NCI-H226 (cell line): Measurements from ENCODE around the gene SAP30L.
A peak's percentile ranks its signal among the peaks of the same experiment; 100 is the strongest.

Experiments used
- DNase-seq: peaks from one replicate; pipeline ENCODE4 v3.0.0-alpha.2; 2015

The SAP30L gene

GRCh38 chr5:154422298-154422697, 23.5 kb upstream of the SAP30L start:
- no peak for DNase-seq

GRCh38 chr5:154428208-154428607, 17.6 kb upstream of the SAP30L start:
- no peak for DNase-seq

- DNase-seq: no peak
Observed at GRCh38 chr5:154429341-154429740, 16.5 kb upstream of the SAP30L start.

- no peak for DNase-seq
Observed at GRCh38 chr5:154430466-154430865, 15.3 kb upstream of the SAP30L start.

- DNase-seq: no peak
Observed at GRCh38 chr5:154430961-154431630, 14.7 kb upstream of the SAP30L start.

GRCh38 chr5:154435226-154435625, 10.6 kb upstream of the SAP30L start:
- DNase-seq: no peak

GRCh38 chr5:154437281-154437965, 8.4 kb upstream of the SAP30L start:
- DNase-seq: no peak

- DNase-seq: no peak
Observed at GRCh38 chr5:154440540-154440939, 5.3 kb upstream of the SAP30L start.

- no peak for DNase-seq
Observed at GRCh38 chr5:154442801-154443200, 3.0 kb upstream of the SAP30L start.

- no peak for DNase-seq
Observed at GRCh38 chr5:154444556-154445421, 1.0 kb upstream of the SAP30L start.

- DNase-seq: peak; percentile 23
Observed at GRCh38 chr5:154446195-154447088, 645 bp downstream of the SAP30L start.

- DNase-seq: no peak
Observed at GRCh38 chr5:154447089-154447725, 1.4 kb downstream of the SAP30L start.

GRCh38 chr5:154449786-154450185, 4.0 kb downstream of the SAP30L start:
- DNase-seq: no peak

GRCh38 chr5:154451957-154452356, 6.2 kb downstream of the SAP30L start:
- DNase-seq: no peak

GRCh38 chr5:154455585-154455984, 9.8 kb downstream of the SAP30L start:
- no peak for DNase-seq

GRCh38 chr5:154456540-154456939, 10.7 kb downstream of the SAP30L start:
- no peak for DNase-seq

- no peak for DNase-seq
Observed at GRCh38 chr5:154459015-154459414, 13.2 kb downstream of the SAP30L start.

GRCh38 chr5:154460172-154460571, 14.4 kb downstream of the SAP30L start:
- no peak for DNase-seq

- DNase-seq: no peak
Observed at GRCh38 chr5:154461531-154461930, 15.7 kb downstream of the SAP30L start.

- no peak for DNase-seq
Observed at GRCh38 chr5:154464438-154464837, 18.6 kb downstream of the SAP30L start.

- peak; percentile 50 for DNase-seq
Observed at GRCh38 chr5:154465169-154465568, 19.4 kb downstream of the SAP30L start.

- DNase-seq: no peak
Observed at GRCh38 chr5:154466147-154466546, 20.4 kb downstream of the SAP30L start.
